ENCODE data around the gene CACNG1.

Gene CACNG1, protein sequence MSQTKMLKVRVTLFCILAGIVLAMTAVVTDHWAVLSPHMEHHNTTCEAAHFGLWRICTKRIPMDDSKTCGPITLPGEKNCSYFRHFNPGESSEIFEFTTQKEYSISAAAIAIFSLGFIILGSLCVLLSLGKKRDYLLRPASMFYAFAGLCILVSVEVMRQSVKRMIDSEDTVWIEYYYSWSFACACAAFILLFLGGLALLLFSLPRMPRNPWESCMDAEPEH

DNA sequence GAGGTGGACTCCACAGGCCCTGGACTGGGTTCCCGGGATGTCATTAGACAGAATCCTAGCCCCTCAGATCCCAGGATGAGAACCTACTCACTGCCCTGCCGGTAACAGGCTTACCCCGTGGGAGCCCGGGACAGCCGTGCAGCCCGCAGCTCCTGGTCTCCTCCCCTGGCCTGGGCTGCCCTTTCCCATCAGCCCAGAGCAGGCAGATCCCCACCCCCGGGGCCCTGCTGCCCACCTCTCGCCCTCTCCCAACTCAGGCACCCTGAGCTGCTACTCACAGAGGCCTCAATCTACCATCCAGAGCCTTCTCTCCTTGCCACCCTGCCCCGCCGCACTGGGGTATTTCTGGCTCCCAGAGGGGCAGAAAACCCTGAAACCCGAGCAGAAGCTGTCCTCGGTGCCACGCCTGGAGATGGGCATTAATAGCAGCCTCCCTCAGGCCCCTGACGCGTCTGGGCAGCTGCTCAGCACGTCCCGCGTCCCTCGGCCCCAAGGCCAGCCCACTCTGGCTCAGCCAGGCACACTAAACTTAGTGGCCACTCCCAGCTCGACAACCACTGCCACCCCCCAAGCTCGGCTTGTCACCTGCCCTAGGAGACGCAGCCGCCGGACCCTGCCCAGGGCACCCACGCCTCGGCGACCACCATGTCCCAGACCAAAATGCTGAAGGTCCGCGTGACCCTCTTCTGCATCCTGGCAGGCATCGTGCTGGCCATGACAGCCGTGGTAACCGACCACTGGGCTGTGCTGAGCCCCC lies at the start of gene CACNG1:
Gene CACNG1, plus strand, starts transcription at position 539 of the 757 bp plus-strand sequence. Its CDS starts 107 bp downstream, at position 646.
- DNase-seq = no peak

DNA sequence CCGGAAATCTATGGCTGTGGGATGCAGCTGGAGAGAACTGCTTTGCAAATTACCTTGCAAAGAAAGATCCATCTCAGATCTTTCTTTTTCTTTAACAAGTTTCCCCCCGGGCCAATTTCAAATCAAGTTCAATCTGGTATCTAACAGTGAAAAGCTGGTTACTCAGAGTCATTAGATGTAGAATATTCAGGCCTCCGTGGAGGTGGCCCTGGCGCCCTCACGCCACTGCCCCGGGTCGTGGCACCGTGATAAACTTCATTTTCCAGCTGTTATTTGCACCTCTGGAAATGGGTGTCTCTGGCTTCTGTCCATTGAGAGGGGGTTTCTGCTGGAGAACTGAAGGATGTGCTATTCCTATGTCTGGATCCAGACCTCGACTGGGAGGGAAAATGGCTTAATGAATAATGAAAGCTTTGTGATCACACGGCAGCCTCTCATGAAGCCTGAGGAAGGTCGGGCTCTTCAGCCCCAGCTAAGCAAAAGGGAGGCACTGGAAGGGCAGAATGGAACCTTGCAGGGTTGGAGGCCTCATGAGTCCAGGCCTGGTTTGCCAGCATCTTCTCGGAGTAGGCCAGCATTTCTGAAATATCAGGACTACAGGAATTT lies 49.3 kb upstream of the CACNG1 start:
- no peak for DNase-seq

DNA sequence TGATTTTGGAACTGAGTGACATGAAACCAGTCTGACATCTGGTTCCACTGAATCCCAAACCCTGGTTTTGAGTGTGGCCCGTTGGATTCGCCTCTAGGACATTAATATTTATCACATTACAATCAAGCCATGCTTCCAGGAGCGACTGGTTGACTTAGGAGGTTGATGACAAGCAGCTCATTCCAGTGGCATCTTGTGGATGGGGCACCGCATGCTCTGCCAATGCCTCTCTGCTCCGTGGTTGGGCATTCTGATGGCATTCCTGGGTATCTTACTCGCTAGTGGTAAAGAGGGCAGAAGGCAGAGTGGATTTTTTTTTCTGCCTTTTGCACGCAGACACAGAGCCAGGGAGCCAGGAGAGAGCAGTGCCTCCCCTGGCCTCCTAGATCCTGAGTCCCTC lies 48.4 kb upstream of the CACNG1 start:
- DNase-seq = no peak

DNA sequence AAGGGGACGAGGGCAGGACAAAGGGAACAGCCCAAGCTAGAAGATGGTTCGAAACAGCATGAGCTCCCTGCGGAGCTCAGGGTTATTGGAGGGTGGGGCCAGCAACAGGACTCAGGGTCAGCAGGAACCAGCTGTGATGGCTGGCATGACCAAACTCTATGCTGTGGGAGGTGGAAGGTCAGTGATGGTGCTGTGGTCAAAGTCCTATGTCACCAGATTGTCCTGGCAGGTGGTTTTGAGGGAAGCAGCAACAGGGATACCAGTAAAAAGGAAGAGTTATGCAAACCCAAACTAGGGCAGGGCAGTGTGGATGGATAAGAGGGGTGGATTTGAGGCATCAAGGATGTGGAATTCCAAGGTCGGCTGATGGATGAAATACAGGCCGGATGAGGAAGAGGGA lies 47.4 kb upstream of the CACNG1 start:
- DNase-seq = no peak

DNA sequence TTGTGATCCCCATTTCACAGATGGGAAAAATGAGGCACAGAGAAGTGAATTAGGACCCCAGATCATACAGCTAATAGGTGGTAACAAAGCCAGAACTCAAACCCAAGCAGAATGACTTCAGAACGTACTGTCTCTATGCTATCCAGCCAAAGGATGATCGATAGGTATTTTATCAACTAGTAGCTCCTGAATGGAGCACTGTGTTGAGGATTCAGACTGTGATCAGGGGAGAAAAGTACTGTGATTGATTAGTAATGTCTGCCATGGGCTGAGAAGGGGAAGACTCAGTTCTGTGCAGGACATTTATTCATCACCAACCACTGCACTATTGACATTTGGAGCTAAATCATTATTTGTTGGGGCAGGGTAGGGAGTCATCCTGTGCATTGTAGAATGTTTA lies 41.1 kb upstream of the CACNG1 start:
- no peak for DNase-seq

DNA sequence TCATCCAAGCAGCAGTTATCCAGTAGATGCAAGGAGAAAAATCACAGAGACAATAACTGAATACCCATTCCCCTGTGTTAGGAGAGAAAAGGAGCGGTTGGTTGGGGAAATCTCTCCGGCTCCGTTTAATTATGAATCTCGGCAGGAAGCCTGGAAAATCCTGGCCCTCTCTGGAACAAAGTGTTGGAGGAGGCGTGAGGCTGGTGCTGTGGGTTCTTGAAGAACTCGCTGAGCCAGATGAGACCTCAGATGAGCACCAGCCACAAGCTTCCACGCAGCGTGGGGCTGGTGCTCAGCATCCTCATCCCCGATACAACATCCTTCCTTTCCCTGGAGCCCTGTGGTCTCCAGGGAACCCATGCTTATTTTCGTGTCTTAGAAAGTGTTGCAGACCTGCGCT lies 40.2 kb upstream of the CACNG1 start:
- no peak for DNase-seq

DNA sequence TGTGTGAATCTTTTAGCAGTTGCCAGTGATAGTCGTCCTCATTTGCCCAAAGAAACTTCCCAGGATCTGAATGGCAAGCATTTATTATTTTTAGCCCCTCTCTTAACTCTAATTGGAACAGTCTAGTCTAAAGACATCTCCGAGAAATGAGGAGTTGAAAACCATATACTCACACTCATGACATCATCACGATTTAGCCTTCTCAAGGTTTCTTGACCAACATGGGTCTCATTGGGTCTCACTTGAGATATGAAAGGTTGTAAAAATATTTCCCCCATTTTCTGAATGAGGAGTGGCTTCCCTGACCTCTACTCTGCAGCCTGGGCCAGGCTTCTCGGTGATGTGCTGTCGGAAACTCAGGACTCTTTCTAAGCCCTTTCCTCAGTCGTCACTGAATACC lies 37.1 kb upstream of the CACNG1 start:
- DNase-seq = no peak

DNA sequence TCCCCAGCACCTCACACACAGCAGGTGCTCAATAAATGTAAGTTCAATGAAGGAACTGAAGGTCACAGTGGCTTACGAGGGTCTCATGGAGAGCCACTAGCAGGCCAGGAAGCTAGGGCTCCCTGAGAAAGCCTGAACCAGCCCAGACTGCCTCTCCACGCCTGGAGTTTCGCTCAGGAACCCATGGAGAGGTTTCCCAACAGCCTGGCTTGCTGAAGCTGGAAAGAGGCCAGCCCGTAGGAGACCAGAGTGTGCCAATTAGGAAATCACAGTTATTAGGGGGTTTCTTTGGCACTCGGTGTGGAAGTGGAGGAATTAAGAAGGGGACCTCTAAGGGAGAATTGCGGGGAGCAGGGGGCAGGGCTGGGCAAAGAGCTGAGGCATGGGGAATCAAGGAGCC lies 36.3 kb upstream of the CACNG1 start:
- no peak for DNase-seq

DNA sequence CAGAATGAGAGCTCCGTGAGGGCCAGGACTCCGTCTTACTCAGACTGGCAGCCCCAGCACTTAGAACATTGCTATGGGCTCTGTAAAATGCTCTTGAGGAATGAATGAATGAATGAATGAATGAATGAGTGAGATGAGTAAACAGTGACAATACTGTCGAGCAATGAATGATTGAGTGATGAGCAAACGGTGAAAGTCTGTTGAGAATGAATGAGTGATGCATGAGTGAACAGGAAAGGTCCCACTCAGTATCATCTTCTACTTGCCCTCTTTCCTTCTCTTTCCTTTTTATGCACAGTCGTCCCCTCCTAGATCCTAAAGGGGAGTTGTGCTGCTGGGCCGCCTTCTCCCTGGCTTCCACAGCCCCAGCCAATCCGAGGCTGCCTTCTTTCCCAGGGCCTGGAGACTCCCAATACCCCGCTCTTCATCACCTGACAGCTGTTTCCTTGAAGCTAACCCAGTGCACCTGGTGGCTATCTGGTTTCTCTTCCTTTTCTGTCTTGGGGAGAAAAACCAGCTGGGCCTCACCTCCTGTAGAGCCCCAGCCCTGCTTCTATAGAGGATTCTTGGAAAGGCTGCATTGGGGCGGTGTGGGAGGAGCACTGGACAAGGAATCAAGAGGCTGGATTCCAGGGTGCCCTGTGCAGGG lies 32.7 kb upstream of the CACNG1 start:
- no peak for DNase-seq

DNA sequence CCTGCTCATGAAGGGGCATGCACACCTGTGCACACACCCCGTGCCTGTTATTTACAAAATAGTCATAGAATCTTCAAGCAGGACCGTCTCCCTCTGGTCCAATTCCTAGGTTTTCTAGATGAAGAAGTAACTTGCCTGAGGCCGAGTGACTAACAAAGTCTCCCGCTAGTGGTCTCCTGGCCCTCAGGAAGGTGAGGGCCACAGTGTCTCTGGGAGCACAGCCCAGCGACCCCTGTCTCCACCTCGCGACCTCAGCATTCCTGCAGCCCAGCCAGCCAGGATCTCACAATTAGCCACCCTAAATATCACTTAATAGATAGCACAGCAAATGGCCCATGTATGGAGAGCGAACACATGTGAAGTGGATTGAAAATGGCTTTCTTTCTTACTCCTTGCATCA lies 30.5 kb upstream of the CACNG1 start:
- DNase-seq = no peak

DNA sequence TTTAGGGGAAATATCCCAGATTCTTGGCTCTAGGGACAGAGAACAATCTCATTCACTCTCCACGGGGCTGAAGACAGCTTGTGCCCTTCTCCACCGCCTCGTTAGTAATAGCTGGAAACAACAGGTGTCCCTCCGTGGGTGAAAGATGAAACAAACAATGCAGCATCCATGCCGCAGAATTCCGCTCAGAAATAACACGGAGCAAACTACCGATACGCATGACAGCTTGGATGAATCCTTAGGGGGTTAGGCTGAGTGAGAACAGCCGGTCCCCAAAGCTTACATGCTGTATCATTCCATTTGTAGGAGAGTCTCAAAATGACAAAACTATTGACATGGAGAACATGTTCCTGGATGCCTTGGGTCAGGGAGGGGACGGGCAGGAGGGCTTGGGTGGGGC lies 29.4 kb upstream of the CACNG1 start:
- DNase-seq = no peak

DNA sequence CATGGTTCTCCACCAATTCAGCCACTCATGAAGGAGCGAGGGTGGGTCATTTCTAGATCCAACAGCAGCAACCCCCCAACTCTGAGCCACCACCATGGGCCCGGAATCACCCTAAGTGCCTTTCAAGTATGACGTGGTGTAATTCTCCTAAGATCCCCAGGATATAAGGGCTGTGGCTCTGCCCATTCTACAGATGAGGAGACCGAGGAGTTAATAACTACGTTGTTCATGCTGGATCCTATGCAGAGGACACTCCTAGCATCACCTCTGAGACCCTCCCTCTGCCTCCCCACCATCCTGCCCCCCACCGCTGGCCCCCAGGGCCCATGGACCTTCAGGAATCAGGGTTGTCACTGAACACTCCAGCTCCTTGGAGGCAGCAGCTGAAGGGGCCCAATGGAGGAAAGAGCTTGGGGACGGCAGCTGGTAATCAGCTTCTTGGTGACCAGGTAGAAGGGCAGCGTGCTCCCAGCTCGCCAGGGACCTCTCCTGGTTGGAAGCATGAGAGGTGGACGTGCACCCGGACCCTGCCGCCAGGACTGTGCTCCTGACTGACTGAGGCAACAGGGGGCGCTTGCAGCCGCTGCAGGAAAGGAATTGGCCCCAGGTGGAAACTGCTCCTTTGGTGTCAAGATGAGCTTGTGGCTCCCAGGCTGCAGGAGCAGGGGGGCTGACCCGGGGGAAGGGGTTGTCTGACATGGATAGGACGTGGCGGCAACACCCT lies 28.2 kb upstream of the CACNG1 start:
- no peak for DNase-seq

DNA sequence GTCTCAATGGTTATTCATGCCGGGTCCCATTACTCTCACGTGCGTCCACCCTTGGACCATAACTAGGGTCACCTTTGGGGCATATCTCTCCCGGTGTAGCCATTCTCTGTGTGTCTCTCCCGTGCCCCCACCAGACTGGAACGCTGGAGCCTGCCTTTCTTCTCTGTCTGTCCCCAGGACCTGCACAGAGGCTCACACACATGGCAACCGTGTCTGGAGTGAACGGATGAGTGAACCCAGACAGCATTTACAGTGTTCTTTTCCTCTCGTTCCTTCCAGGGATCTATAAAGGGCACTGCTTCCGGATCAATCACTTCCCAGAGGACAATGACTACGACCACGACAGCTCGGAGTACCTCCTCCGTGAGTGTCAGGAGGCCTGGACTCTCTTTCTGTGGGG lies 26.4 kb upstream of the CACNG1 start:
- DNase-seq = no peak

DNA sequence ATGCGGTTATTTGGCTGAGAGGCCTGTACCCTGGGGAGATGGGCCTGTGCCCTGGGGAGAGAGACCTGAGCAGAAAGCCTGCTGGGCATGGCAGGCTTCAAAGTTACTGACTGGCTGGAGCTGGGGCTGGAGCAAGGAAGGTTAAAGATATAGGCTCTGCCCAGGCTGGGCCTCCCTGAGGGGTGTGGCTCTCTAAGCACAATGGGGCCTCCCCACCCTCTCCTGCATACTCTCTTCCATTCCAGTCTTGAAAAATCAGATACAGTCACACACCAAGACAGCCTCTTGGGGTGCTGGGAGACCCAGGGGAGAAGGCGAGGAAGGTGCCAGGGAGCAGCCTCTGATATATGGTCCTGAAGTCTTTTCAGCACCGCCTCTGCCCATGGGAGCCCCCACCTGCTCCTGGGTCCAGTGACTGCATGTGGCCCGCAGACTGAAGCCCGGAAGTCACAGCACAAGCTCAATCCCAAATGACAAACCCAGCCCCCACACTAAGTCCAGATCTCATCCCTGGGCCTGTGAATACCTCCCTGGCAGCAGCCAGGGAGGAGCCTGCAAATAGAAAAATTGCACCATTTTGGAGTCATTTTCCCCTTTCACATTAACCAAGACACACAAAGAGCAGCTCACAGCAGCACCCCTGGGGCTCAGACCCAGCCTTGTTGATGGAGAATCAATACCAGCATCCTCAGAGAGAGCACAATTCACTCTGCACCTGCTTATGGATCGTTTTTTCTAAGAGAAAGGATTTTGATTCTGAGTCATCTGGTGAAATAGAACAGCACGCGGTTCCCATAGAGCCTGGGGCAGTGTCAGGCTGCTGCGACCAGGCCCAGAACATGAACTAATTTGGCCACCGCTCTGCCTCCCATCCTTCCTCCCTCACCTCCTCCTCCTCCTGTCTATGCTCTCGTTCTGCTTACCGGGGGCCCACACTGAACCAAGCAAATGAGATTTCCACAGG lies 25.6 kb upstream of the CACNG1 start:
- DNase-seq = no peak

DNA sequence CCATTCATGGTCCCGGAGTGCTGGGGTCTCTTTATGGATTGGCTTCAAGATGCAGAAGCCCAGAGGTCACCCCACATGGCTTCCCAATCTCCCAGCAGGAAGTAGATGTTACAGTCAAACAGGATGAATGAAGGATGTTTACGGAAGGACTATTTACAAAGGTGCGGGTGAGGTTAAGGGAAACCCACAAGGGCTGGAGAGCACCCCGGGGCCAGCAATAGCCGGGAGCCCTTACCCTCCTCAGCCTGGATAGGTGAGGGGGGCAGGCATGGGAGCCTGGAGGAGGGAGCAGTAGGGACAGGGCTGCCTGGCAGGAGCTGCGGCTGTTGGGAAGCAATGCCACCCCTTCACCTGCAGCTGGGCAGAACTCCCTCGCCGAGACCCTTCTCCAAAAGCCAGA lies 24.5 kb upstream of the CACNG1 start:
- DNase-seq = no peak

DNA sequence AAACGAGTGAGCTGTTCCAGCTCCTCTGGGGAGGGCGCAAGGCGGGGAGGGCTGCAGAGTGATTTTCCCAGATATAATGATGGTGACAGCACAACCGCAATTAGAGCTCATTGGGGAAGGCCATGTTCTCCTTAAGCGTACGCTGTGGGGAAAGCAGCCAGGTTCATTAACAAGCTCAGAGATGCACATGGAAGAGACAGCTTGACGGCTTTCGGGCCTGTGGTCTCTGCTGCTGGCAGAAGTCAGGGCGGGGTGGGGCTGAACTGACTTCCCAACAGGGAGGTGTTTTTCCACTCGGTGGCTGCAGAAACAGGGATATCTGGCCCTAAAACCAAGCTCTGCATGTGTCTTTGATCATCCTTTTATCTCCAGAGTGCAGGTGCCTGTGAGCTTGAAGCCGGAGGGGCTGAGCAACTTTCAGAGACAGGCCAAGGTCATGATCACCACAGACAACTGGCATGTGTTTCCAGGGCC lies 24.0 kb upstream of the CACNG1 start:
- no peak for DNase-seq

DNA sequence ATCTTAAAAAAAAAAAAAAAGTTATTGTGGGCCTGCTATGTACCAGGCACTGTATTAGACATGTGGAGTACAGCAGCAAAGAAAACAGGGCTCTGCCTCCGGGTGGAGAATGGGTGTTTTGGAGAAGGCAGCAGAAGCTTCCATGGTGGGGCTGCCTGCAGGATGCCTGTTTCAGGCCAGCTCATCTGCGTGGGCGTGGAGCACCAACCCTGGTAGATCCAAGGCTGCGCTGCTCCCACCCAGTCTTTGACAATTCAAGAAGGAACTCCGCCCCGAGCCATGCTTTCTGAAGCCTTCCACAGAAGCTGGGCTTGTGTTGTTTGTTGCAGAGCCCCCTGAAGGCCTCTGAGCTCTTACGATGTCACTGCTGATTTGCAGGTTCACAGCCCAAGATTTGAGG lies 23.2 kb upstream of the CACNG1 start:
- no peak for DNase-seq

DNA sequence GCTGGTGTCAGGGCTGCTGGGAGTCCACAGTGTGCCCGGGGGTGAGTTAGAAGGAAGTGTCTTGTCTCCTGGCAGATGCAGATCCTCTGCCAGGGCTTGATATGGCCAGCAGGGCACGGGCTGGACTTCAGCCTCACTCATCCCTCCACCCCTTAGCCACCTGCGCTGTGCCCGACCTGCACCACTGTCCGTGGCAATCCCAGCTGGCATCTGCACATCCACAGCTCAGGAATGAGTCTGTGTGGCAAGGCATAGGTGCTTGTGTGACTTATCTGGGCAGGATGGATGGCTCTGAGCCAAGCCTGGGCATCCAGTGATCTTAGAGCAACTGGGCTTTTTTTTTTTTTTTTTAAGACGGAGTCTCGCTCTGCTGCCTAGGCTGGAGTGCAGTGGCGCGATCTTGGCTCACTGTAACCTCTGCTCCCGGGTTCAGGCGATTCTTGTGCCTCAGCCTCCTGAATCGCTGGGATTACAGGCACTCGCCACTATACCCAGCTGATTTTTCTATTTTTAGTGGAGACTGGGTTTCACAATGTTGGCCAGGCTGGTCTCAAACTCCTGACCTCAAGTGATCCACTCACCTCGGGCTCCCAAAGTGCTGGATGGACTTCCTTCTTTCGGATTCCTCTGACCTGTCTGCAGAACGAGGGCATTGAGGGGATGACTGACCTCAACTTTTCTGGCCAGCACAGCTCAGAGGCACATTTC lies 22.5 kb upstream of the CACNG1 start:
- no peak for DNase-seq

DNA sequence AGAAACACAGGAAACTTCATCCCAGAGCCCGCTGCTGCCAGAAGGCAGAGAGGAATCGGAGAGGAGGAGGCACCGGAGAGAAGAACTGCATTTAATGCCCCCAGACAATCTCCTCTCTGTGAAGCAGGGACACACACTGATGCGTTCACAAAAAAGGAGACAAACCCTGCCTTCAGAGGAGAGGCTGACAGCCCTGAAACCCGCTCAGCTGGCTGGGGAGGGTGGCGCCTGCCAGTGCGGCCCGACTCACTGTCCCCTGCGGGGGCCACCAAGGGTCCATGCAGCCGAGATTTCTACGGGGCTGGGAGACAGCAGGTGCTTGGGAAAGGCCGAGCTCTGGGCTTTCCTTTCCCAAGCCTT lies 21.9 kb upstream of the CACNG1 start:
- DNase-seq = no peak

DNA sequence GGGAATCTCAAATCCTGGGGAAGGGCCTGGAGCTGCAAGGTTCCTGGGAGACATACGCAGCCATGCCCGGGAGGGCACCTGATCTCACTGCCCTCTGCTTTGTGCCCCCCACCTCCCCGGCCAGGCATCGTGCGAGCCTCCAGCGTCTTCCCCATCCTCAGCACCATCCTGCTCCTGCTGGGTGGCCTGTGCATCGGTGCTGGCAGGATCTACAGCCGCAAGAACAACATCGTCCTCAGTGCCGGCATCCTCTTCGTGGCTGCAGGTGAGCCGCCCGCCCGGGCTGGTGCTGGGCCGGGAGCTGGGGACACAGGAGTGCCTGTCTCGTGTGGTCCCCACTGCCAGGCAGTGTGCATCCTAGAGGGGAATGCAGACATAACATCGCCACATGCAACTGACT lies 19.6 kb upstream of the CACNG1 start:
- no peak for DNase-seq

DNA sequence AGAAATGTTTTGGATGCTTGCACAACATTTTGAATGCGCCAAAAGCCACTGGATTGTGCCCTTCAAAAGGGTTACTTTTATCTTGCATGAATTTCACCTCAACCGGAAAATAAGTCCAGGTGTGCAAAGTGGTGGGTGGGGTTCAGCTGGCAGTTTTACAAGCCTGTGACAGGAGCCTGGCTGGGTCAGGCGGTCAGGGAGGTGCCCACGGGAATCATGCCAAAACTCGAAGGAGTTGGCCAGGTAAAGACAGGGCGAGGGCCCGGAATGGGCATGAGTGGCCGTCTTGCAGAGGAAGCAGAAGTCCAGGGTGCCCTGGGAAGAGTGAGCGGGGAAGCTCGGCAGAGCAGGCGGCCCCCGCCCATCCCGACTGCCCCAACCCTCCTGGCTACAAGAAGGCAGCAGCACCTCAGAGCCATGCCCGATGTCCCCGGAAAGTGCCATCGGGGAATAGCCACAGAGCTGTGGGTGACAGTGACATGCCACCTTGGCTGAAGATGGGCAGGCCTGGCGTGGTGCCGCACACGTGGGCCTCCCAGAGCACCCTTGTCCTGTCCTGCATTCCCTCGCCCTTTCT lies 19.1 kb upstream of the CACNG1 start:
- no peak for DNase-seq

All from stimulated activated CD4-positive, alpha-beta T cell treated with anti-CD3 and anti-CD28 coated beads, Interleukin-4, amount 100 ng/mL, for 4 hours (primary cell).